Measurements from ENCODE around the gene ACTRT2. TPM values are rescaled to one million over a fixed set of nuclear protein-coding genes. Genes with fewer than 3 reads are reported as not detected.

Gene ACTRT2
- total RNA-seq, 1 experiment from 2014 or later = not detected

DNA sequence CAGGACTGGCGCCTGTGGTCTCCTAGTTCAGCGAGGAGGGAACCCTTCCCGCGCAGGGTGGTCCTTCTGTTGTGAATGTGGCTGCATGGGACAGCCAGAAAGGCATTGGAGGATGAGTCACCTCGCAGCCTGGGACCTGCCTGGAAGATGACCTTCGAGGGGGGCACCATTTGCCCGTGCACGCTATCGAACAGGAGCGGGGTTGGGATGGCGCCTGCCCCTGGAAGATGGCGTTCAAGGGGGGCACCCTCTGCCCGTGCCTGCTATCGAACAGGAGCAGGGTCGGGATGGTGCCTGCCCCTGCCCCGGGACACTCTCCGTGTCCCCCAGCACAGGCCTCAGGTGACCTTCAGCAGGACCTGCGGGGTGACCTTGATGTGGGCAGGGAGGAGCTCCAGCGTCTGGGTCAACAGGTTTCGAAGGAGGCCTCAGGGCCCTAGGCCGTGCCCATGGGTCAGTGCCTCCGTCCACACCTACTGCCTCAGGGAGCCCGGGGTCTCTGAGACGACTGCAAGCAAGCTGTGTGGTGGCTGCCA, 1.7 kb upstream of the ACTRT2 start:
- no peaks in the 10 kb centered on the region for H3K36me3 Mint-ChIP-seq (ENCODE audit: insufficient read depth, unreplicated experiment)
- intact Hi-C loops (cut with micrococcal nuclease; ENCODE audit: unreplicated experiment) = no loop called here
- DNase-seq = no peak
- no peaks in the 10 kb centered on the region for H3K9me3 Mint-ChIP-seq (ENCODE audit: low read depth, unreplicated experiment)
- no peak overlapping the region for H3K27ac Mint-ChIP-seq (ENCODE audit: unreplicated experiment)
- no peaks in the 10 kb centered on the region for H3K4me1 Mint-ChIP-seq (ENCODE audit: low read depth, unreplicated experiment)
- CTCF ChIA-PET = no interaction called here
- no TSS peak for BruUV-seq (replicated peaks)
- no peak overlapping the region for H3K4me3 Mint-ChIP-seq (ENCODE audit: low read depth, unreplicated experiment)
- TF ChIP-seq, protein P1, sequence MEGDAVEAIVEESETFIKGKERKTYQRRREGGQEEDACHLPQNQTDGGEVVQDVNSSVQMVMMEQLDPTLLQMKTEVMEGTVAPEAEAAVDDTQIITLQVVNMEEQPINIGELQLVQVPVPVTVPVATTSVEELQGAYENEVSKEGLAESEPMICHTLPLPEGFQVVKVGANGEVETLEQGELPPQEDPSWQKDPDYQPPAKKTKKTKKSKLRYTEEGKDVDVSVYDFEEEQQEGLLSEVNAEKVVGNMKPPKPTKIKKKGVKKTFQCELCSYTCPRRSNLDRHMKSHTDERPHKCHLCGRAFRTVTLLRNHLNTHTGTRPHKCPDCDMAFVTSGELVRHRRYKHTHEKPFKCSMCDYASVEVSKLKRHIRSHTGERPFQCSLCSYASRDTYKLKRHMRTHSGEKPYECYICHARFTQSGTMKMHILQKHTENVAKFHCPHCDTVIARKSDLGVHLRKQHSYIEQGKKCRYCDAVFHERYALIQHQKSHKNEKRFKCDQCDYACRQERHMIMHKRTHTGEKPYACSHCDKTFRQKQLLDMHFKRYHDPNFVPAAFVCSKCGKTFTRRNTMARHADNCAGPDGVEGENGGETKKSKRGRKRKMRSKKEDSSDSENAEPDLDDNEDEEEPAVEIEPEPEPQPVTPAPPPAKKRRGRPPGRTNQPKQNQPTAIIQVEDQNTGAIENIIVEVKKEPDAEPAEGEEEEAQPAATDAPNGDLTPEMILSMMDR (IDR thresholded peaks at IDR 0.05; ENCODE audit: unreplicated experiment) = no peak
- H3K27me3 Mint-ChIP-seq (ENCODE audit: unreplicated experiment) = peaks cover 47% of the 10 kb centered on the region

- H3K4me1 Mint-ChIP-seq (ENCODE audit: low read depth, unreplicated experiment) = no peaks in the 10 kb centered on the region
- intact Hi-C loops (cut with micrococcal nuclease; ENCODE audit: unreplicated experiment) = no loop called here
- CTCF ChIA-PET = no interaction called here
- TF ChIP-seq, protein P1 (IDR thresholded peaks at IDR 0.05; ENCODE audit: unreplicated experiment) = no peak
- BruUV-seq (replicated peaks) = no TSS peak
- no peak overlapping the region for H3K4me3 Mint-ChIP-seq (ENCODE audit: low read depth, unreplicated experiment)
- no peaks in the 10 kb centered on the region for H3K36me3 Mint-ChIP-seq (ENCODE audit: insufficient read depth, unreplicated experiment)
- H3K27ac Mint-ChIP-seq (ENCODE audit: unreplicated experiment) = no peak overlapping the region
- H3K9me3 Mint-ChIP-seq (ENCODE audit: low read depth, unreplicated experiment) = no peaks in the 10 kb centered on the region
- no peak for DNase-seq
- H3K27me3 Mint-ChIP-seq (ENCODE audit: unreplicated experiment) = peaks cover 39% of the 10 kb centered on the region
Observed at GRCh38 chr1:3020263-3020909, 881 bp upstream of the ACTRT2 start.

GRCh38 chr1:3021801-3022401, 634 bp downstream of the ACTRT2 start:
- TF ChIP-seq, protein P1 (IDR thresholded peaks at IDR 0.05; ENCODE audit: unreplicated experiment) = no peak
- CTCF ChIA-PET = no interaction called here

GRCh38 chr1:3022511-3022973, 1.3 kb downstream of the ACTRT2 start:
- H3K27me3 Mint-ChIP-seq (ENCODE audit: unreplicated experiment) = peaks cover 32% of the 10 kb centered on the region
- no peak overlapping the region for H3K4me3 Mint-ChIP-seq (ENCODE audit: low read depth, unreplicated experiment)
- TF ChIP-seq, protein P1 (IDR thresholded peaks at IDR 0.05; ENCODE audit: unreplicated experiment) = no peak
- no peaks in the 10 kb centered on the region for H3K9me3 Mint-ChIP-seq (ENCODE audit: low read depth, unreplicated experiment)
- CTCF ChIA-PET = no interaction called here
- no TSS peak for BruUV-seq (replicated peaks)
- H3K36me3 Mint-ChIP-seq (ENCODE audit: insufficient read depth, unreplicated experiment) = no peaks in the 10 kb centered on the region
- intact Hi-C loops (cut with micrococcal nuclease; ENCODE audit: unreplicated experiment) = no loop called here
- H3K4me1 Mint-ChIP-seq (ENCODE audit: low read depth, unreplicated experiment) = no peaks in the 10 kb centered on the region
- no peak overlapping the region for H3K27ac Mint-ChIP-seq (ENCODE audit: unreplicated experiment)
- DNase-seq = no peak

More at GRCh38 chr1:3021801-3022401, 634 bp downstream of the ACTRT2 start:
- no peak for DNase-seq
- Mint-ChIP-seq H3K4me3 (ENCODE audit: low read depth, unreplicated experiment) (no peak overlapping the region), H3K9me3 (ENCODE audit: low read depth, unreplicated experiment) (no peaks in the 10 kb centered on the region), H3K27ac (ENCODE audit: unreplicated experiment) (no peak overlapping the region), H3K36me3 (ENCODE audit: insufficient read depth, unreplicated experiment) (no peaks in the 10 kb centered on the region), H3K27me3 (ENCODE audit: unreplicated experiment) (peaks cover 32% of the 10 kb centered on the region), H3K4me1 (ENCODE audit: low read depth, unreplicated experiment) (no peaks in the 10 kb centered on the region)
- intact Hi-C loops (cut with micrococcal nuclease; ENCODE audit: unreplicated experiment) = no loop called here
- no TSS peak for BruUV-seq (replicated peaks)

All from Calu3 (cell line).